Neural cell (in vitro differentiated cells): Measurements from ENCODE around the gene ZCCHC24.

Experiments used
- CTCF ChIP-seq: fragments of 450-650 bp; IDR thresholded peaks from 2 replicates; pipeline ENCODE4 v1.5.1; 2014; ENCODE audit warnings: antibody characterized with exemption, mild to moderate bottlenecking, moderate library complexity; ENCODE audit not compliant: poor library complexity, severe bottlenecking
- POLR2AphosphoS5 ChIP-seq: IDR thresholded peaks from 2 replicates; pipeline ENCODE4 v1.6.1; 2012
- TAF1 ChIP-seq: IDR thresholded peaks from 2 replicates; pipeline ENCODE4 v1.6.1; 2012; ENCODE audit warnings: low read depth

- TF ChIP-seq CTCF (no peak), POLR2AphosphoS5 (no peak), TAF1 (no peak)
Measured at GRCh38 chr10:79440281-79440680, 5.1 kb downstream of the ZCCHC24 start.
